Measurements from ENCODE around the gene RAB11A. TPM values are rescaled to one million over a fixed set of nuclear protein-coding genes. Genes with fewer than 3 reads are reported as not detected.

Gene RAB11A
- total RNA-seq, 4 donors from 2014 or later: 144 to 220 (median 199) TPM

DNA sequence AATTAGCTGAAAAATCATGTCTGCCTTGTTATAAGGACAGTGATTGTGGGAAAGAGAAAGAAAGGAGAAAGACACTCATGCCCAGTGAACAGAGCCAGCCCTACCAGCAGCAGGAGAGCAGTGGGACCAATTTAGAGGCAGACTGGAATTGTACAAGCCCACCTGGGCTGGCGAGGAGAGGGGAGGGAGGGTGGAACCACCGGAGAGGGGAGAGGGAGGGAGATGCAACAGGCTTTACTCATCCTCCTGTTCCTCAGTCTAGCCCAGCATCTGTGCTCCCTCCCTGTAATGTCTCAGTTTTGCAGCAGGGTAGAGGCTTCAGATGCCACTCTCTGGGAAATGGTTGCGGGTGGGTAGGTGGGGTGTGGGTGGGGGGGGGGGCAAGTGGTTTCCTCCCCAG is 54.7 kb downstream of the RAB11A start:
- no peaks in the 10 kb centered on the region for H3K27me3 ChIP-seq
- H3K4me1 ChIP-seq: no peaks in the 10 kb centered on the region
- TF ChIP-seq POLR2A (IDR thresholded peaks at IDR 0.05): no peak
- TF ChIP-seq, protein P1, sequence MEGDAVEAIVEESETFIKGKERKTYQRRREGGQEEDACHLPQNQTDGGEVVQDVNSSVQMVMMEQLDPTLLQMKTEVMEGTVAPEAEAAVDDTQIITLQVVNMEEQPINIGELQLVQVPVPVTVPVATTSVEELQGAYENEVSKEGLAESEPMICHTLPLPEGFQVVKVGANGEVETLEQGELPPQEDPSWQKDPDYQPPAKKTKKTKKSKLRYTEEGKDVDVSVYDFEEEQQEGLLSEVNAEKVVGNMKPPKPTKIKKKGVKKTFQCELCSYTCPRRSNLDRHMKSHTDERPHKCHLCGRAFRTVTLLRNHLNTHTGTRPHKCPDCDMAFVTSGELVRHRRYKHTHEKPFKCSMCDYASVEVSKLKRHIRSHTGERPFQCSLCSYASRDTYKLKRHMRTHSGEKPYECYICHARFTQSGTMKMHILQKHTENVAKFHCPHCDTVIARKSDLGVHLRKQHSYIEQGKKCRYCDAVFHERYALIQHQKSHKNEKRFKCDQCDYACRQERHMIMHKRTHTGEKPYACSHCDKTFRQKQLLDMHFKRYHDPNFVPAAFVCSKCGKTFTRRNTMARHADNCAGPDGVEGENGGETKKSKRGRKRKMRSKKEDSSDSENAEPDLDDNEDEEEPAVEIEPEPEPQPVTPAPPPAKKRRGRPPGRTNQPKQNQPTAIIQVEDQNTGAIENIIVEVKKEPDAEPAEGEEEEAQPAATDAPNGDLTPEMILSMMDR (IDR thresholded peaks at IDR 0.05): no peak
- no peaks in the 10 kb centered on the region for H3K36me3 ChIP-seq
- H3K27ac ChIP-seq: no peak overlapping the region
- H3K4me3 ChIP-seq: no peak overlapping the region
- no peaks in the 10 kb centered on the region for H3K9me3 ChIP-seq
- DNase-seq: no peak

DNA sequence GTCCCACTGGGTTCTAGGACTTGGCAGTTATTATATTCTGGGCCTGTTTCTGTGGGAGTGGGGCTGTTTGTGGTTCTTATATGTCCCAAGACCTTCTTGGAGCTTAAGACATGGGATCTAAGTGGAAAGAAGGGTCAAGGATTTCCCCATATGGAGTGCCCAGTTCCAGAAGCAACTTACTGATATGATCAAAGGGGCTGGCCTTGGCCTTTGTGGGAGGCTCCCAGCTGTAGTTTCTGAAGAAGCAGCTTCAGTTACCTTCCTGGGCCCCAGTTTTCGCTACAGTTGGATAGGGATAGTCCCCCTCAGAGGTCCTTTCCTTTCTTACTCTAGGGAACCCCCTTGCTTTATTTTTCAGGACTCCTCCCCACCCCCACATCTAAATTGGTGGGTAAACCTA is 56.0 kb downstream of the RAB11A start:
- DNase-seq: no peak
- no peaks in the 10 kb centered on the region for H3K27me3 ChIP-seq
- no peak for TF ChIP-seq POLR2A (IDR thresholded peaks at IDR 0.05)
- TF ChIP-seq, protein P1 (IDR thresholded peaks at IDR 0.05): no peak
- no peak overlapping the region for H3K4me3 ChIP-seq
- no peaks in the 10 kb centered on the region for H3K9me3 ChIP-seq
- no peaks in the 10 kb centered on the region for H3K36me3 ChIP-seq
- H3K27ac ChIP-seq: no peak overlapping the region
- no peaks in the 10 kb centered on the region for H3K4me1 ChIP-seq

DNA sequence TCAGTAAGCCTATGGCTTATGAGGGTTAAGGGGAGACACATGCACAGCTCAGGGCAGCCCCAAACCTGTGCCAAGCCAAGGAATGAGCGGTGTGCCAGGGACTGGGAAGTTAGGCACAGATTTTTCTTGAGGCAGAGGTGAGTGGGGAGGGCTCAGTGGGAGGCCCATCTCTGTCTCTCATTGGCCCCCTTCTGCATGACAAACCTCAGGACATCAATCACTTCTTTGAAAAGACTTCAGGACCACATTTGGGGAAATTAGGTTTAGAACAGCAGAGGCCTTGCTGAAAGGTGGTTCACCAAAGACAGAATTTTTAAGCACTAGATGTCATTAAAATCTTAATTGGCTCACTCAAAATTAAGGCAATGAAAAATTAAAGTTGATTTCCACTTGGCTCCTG is 57.2 kb downstream of the RAB11A start:
- DNase-seq: no peak
- Histone ChIP-seq H3K4me1 (no peaks in the 10 kb centered on the region), H3K4me3 (no peak overlapping the region), H3K27me3 (no peaks in the 10 kb centered on the region), H3K27ac (no peak overlapping the region), H3K9me3 (no peaks in the 10 kb centered on the region), H3K36me3 (no peaks in the 10 kb centered on the region)
- TF ChIP-seq, protein P1 (IDR thresholded peaks at IDR 0.05): no peak
- no peak for TF ChIP-seq POLR2A (IDR thresholded peaks at IDR 0.05)

DNA sequence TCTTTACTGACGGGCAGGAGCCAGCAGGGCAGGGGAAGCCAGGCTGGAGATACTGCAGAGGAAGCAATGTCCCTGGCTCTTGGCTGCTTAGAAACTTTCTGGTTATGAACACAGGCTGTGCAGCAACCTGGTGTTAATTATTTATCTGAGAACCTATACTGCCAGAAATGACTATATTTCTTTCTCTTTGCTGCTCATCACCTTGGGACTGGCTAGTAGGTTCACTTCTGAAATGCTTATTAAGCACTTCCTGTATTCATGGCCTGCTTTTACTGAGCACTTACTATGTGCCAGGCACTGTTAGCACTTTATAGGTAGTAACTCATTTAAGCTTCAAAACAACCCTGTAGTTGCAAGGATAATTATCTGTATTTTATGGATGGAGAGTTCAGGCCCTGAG is 57.6 kb downstream of the RAB11A start:
- Histone ChIP-seq H3K27ac (no peak overlapping the region), H3K27me3 (no peaks in the 10 kb centered on the region), H3K36me3 (no peaks in the 10 kb centered on the region), H3K4me3 (no peak overlapping the region), H3K9me3 (no peaks in the 10 kb centered on the region), H3K4me1 (no peaks in the 10 kb centered on the region)
- no peak for DNase-seq
- no peak for TF ChIP-seq POLR2A (IDR thresholded peaks at IDR 0.05)
- TF ChIP-seq, protein P1 (IDR thresholded peaks at IDR 0.05): no peak

DNA sequence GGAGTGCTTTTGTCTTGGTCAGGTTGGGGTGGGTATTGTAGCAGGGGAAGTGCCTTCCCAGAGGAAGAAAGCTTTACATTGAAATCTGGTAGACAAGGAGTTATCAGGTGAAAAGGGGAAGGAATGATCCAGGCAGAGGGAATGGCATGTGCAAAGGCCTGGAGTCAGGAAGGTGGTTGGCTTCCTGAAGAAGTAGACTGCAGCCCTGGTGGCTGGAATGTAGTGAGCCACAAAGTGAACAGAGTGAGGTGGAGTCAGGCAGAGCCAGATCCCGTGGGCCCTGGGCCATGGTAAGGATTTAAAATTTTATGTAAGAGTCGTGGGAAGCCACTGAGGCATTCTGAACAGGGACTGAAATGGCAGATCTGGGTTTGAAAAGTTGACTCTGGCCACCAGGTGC is 58.3 kb downstream of the RAB11A start:
- TF ChIP-seq POLR2A (IDR thresholded peaks at IDR 0.05): no peak
- TF ChIP-seq, protein P1 (IDR thresholded peaks at IDR 0.05): no peak
- no peaks in the 10 kb centered on the region for H3K36me3 ChIP-seq
- DNase-seq: no peak
- H3K9me3 ChIP-seq: no peaks in the 10 kb centered on the region
- H3K27me3 ChIP-seq: no peaks in the 10 kb centered on the region
- no peak overlapping the region for H3K4me3 ChIP-seq
- H3K27ac ChIP-seq: no peak overlapping the region
- H3K4me1 ChIP-seq: no peaks in the 10 kb centered on the region

DNA sequence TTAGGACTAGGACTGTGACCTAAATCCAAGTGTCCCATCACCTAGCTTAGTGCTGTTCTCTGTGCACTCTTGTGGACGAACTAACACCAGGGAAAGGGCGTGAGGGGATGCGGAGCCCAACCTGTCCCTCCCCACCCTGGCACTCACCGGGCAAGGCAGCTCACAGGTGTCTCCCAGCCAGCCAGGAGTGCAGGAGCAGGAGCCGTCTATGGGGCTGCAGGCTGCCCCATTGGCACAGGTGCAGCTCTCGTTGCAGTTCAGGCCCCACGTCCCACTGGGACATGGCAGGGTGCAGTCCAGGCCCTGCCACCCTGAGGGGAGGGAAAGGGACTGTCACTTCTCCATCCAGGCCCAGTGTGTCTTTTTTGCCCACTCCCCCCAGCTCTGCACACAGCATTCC is 60.3 kb downstream of the RAB11A start:
- TF ChIP-seq, protein P1 (IDR thresholded peaks at IDR 0.05): no peak
- no peak for TF ChIP-seq POLR2A (IDR thresholded peaks at IDR 0.05)
- DNase-seq: no peak
- H3K27ac ChIP-seq: no peak overlapping the region
- no peaks in the 10 kb centered on the region for H3K9me3 ChIP-seq
- no peaks in the 10 kb centered on the region for H3K4me1 ChIP-seq
- no peak overlapping the region for H3K4me3 ChIP-seq
- no peaks in the 10 kb centered on the region for H3K27me3 ChIP-seq
- no peaks in the 10 kb centered on the region for H3K36me3 ChIP-seq

All from Peyer's patch (tissue), 4 donors.